Measurements from ENCODE around the gene GCAT. TPM values are rescaled to one million over a fixed set of nuclear protein-coding genes. Genes with fewer than 3 reads are reported as not detected.
A peak's percentile ranks its signal among the peaks of the same experiment; 100 is the strongest.

The GCAT gene
- total and polyA plus RNA-seq, 2 of the 13 experiments (the other 11 are each of a cell fraction or from before 2014, with no cell fraction given), result 28.0 to 50.3 TPM

- TF ChIP-seq ZNF382 (CRISPR knock-in tag; IDR thresholded peaks at IDR 0.05; ENCODE audit: borderline replicate concordance) (no peak), TGIF2 (CRISPR knock-in tag; IDR thresholded peaks at IDR 0.05) (0 out of 2 replicates have a peak, but pooled peaks have one; percentile 25), KMT2A (CRISPR knock-in tag; IDR thresholded peaks at IDR 0.05) (peak; percentile 79; the same call in 1 of the 2 replicates), ZXDC (CRISPR knock-in tag; IDR thresholded peaks at IDR 0.05) (no peak; the same call in 1 of the 2 replicates), ZFP90 (CRISPR knock-in tag; IDR thresholded peaks at IDR 0.05; ENCODE audit: borderline replicate concordance) (0 out of 2 replicates have a peak, but pooled peaks have one; percentile 66), GATAD2A (CRISPR knock-in tag; IDR thresholded peaks at IDR 0.05) (peak; percentile 69; the same call in 1 of the 2 replicates), THRA (CRISPR knock-in tag; IDR thresholded peaks at IDR 0.05; ENCODE audit: borderline replicate concordance) (no peak), PHF5A (CRISPR knock-in tag; IDR thresholded peaks at IDR 0.05; ENCODE audit: low read depth, unreplicated experiment) (no peak), ZNF383 (CRISPR knock-in tag; IDR thresholded peaks at IDR 0.05; ENCODE audit: borderline replicate concordance) (no peak), TRIM24 (CRISPR knock-in tag; IDR thresholded peaks at IDR 0.05) (no peak), ZNF280B (CRISPR knock-in tag; IDR thresholded peaks at IDR 0.05; ENCODE audit: borderline replicate concordance) (no peak; the same call in 1 of the 2 replicates), NFYC (CRISPR knock-in tag; IDR thresholded peaks at IDR 0.05) (peak; percentile 83), GTF2F1 (IDR thresholded peaks at IDR 0.05; ENCODE audit: low read length) (no peak), SMARCC2 (IDR thresholded peaks at IDR 0.05) (no peak), ZNF792 (CRISPR knock-in tag; IDR thresholded peaks at IDR 0.05) (peak; percentile 57; the same call in 1 of the 2 replicates), ATF1 (CRISPR knock-in tag; IDR thresholded peaks at IDR 0.05) (peak; percentile 66; the same call in 1 of the 2 replicates), ZNF652 (CRISPR knock-in tag; IDR thresholded peaks at IDR 0.05; ENCODE audit: borderline replicate concordance, low read depth) (no peak), JUNB (CRISPR knock-in tag; IDR thresholded peaks at IDR 0.05; ENCODE audit: borderline replicate concordance) (no peak), ZNF124 (CRISPR knock-in tag; IDR thresholded peaks at IDR 0.05) (peak; percentile 67; the same call in 1 of the 2 replicates), ZNF720 (CRISPR knock-in tag; IDR thresholded peaks at IDR 0.05) (no peak), GFI1 (CRISPR knock-in tag; IDR thresholded peaks at IDR 0.05; ENCODE audit: borderline replicate concordance) (no peak; the same call in 1 of the 2 replicates)
These were observed at the start of gene GCAT (continued) for GRCh38 chr22:37807410-37808293.
